ENCODE data around the gene HMGN2.

HMGN2 gene

DNA sequence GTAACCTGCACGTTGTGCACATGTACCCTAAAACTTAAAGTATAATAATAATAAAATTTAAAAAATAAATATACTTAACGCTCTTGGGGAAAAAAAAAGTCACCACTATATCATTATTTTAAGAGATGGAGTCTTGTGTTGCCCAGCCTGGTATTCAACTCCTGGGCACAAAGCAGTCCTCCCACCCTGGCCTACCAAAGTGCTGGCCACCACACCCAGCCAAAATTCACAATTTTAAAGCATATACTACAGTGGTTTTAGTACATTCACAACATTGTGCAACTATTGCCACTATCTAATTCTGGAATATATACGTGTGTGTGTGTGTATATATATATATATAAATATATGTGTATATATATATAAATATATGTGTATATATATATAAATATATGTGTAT is 5.9 kb downstream of the HMGN2 start:
- no peak for TF ChIP-seq GLIS3 (CRISPR knock-in tag; IDR thresholded peaks at IDR 0.05)
- TF ChIP-seq, protein P1, sequence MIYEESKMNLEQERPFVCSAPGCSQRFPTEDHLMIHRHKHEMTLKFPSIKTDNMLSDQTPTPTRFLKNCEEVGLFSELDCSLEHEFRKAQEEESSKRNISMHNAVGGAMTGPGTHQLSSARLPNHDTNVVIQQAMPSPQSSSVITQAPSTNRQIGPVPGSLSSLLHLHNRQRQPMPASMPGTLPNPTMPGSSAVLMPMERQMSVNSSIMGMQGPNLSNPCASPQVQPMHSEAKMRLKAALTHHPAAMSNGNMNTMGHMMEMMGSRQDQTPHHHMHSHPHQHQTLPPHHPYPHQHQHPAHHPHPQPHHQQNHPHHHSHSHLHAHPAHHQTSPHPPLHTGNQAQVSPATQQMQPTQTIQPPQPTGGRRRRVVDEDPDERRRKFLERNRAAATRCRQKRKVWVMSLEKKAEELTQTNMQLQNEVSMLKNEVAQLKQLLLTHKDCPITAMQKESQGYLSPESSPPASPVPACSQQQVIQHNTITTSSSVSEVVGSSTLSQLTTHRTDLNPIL (CRISPR knock-in tag; IDR thresholded peaks at IDR 0.05; ENCODE audit: low read depth) = 0 out of 2 replicates have a peak, but pooled peaks have one; percentile 10
- ATAC-seq = no peak

DNA sequence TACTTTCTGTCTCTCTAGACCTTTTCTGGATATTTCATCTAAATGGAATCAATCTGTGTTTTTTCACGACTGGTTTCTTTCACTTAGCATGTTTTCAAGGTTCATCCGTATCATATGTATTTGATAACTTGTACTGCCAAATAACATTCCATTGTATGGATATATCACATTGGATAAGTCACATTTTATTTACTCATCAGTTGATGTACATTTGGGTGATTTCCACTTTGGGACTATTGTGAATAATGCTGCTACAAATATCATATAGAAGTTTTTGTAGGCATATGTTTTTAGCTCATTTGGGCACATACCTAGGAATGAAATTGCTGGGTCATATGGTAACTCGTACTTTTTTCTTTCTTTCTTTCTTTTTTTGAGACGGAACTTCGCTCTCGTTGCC is 6.7 kb downstream of the HMGN2 start:
- ATAC-seq = no peak
- TF ChIP-seq, protein P1 (CRISPR knock-in tag; IDR thresholded peaks at IDR 0.05; ENCODE audit: low read depth) = no peak
- TF ChIP-seq RARB (CRISPR knock-in tag; IDR thresholded peaks at IDR 0.05) (no peak), TCF4 (CRISPR knock-in tag; IDR thresholded peaks at IDR 0.05; ENCODE audit: borderline replicate concordance) (no peak), TOX (CRISPR knock-in tag; IDR thresholded peaks at IDR 0.05; ENCODE audit: borderline replicate concordance) (no peak), ZC3H10 (CRISPR knock-in tag; IDR thresholded peaks at IDR 0.05) (no peak), PPARA (CRISPR knock-in tag; IDR thresholded peaks at IDR 0.05; ENCODE audit: borderline replicate concordance) (no peak), GLIS3 (CRISPR knock-in tag; IDR thresholded peaks at IDR 0.05) (no peak)
- TF ChIP-seq, protein P2, sequence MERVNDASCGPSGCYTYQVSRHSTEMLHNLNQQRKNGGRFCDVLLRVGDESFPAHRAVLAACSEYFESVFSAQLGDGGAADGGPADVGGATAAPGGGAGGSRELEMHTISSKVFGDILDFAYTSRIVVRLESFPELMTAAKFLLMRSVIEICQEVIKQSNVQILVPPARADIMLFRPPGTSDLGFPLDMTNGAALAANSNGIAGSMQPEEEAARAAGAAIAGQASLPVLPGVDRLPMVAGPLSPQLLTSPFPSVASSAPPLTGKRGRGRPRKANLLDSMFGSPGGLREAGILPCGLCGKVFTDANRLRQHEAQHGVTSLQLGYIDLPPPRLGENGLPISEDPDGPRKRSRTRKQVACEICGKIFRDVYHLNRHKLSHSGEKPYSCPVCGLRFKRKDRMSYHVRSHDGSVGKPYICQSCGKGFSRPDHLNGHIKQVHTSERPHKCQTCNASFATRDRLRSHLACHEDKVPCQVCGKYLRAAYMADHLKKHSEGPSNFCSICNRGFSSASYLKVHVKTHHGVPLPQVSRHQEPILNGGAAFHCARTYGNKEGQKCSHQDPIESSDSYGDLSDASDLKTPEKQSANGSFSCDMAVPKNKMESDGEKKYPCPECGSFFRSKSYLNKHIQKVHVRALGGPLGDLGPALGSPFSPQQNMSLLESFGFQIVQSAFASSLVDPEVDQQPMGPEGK (CRISPR knock-in tag; IDR thresholded peaks at IDR 0.05; ENCODE audit: borderline replicate concordance) = no peak

DNA sequence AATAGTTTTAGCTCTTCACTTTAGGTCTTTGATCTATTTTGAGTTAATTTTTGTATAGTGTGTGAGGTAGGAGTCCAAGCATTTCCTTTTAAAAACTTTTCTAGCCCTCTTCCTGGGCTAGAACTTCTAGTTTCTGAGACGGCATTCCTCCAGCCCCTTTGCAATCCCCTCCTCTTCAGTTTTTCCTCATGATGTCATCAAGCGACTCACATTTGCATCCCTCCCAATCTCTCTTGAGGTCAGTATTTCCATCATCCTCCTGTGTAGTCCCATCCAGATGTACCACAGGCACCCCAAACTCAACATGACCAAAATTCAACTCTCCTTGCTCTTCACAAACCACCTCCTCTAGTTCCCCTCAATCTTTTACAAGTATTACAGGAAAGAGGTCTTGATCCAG is 10.7 kb downstream of the HMGN2 start:
- TF ChIP-seq, protein P2 (CRISPR knock-in tag; IDR thresholded peaks at IDR 0.05; ENCODE audit: borderline replicate concordance) = no peak
- TF ChIP-seq ISL1 (CRISPR knock-in tag; IDR thresholded peaks at IDR 0.05) (no peak), OSR1 (CRISPR knock-in tag; IDR thresholded peaks at IDR 0.05) (no peak), BACH2 (CRISPR knock-in tag; IDR thresholded peaks at IDR 0.05; ENCODE audit: borderline replicate concordance) (no peak), TCF4 (CRISPR knock-in tag; IDR thresholded peaks at IDR 0.05; ENCODE audit: borderline replicate concordance) (no peak), RARB (CRISPR knock-in tag; IDR thresholded peaks at IDR 0.05) (no peak), SNAI2 (CRISPR knock-in tag; IDR thresholded peaks at IDR 0.05) (no peak), ZNF8 (CRISPR knock-in tag; IDR thresholded peaks at IDR 0.05) (no peak), ZFP30 (CRISPR knock-in tag; IDR thresholded peaks at IDR 0.05) (no peak), ARNTL (CRISPR knock-in tag; IDR thresholded peaks at IDR 0.05; ENCODE audit: borderline replicate concordance, low read depth) (no peak), PPARA (CRISPR knock-in tag; IDR thresholded peaks at IDR 0.05; ENCODE audit: borderline replicate concordance) (no peak), TOX (CRISPR knock-in tag; IDR thresholded peaks at IDR 0.05; ENCODE audit: borderline replicate concordance) (no peak), ESRRG (CRISPR knock-in tag; IDR thresholded peaks at IDR 0.05) (no peak)
- TF ChIP-seq, protein P1 (CRISPR knock-in tag; IDR thresholded peaks at IDR 0.05; ENCODE audit: low read depth) = no peak
- TF ChIP-seq, protein P3, sequence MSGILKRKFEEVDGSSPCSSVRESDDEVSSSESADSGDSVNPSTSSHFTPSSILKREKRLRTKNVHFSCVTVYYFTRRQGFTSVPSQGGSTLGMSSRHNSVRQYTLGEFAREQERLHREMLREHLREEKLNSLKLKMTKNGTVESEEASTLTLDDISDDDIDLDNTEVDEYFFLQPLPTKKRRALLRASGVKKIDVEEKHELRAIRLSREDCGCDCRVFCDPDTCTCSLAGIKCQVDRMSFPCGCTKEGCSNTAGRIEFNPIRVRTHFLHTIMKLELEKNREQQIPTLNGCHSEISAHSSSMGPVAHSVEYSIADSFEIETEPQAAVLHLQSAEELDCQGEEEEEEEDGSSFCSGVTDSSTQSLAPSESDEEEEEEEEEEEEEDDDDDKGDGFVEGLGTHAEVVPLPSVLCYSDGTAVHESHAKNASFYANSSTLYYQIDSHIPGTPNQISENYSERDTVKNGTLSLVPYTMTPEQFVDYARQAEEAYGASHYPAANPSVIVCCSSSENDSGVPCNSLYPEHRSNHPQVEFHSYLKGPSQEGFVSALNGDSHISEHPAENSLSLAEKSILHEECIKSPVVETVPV (CRISPR knock-in tag; IDR thresholded peaks at IDR 0.05) = no peak
- TF ChIP-seq, protein P4, sequence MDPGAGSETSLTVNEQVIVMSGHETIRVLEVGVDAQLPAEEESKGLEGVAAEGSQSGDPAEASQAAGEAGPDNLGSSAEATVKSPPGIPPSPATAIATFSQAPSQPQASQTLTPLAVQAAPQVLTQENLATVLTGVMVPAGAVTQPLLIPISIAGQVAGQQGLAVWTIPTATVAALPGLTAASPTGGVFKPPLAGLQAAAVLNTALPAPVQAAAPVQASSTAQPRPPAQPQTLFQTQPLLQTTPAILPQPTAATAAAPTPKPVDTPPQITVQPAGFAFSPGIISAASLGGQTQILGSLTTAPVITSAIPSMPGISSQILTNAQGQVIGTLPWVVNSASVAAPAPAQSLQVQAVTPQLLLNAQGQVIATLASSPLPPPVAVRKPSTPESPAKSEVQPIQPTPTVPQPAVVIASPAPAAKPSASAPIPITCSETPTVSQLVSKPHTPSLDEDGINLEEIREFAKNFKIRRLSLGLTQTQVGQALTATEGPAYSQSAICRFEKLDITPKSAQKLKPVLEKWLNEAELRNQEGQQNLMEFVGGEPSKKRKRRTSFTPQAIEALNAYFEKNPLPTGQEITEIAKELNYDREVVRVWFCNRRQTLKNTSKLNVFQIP (CRISPR knock-in tag; IDR thresholded peaks at IDR 0.05; ENCODE audit: borderline replicate concordance, low read depth) = no peak

More for the DNA sequence above, 10.7 kb downstream of the HMGN2 start:
- no peak for ATAC-seq

Data from SK-N-SH treated with all-trans-retinoic acid at 6 μM for 48 hours (cell line).